Large intestine (tissue), 3 donors: Measurements from ENCODE around the gene BHLHA15. TPM values are rescaled to one million over a fixed set of nuclear protein-coding genes. Genes with fewer than 3 reads are reported as not detected.

Experiments
- DNase-seq, 2 donors: peaks; one replicate each; pipeline versions ENCODE4 v3.0.0 to v3.0.0-alpha.2; 2013
- H3K27ac ChIP-seq: one replicate; pipeline ENCODE4 v1.5.1; 2013; ENCODE audit warnings: low read length
- H3K27me3 ChIP-seq: 2 replicates; pipeline ENCODE4 v1.6.1; 2013; ENCODE audit warnings: low read length; ENCODE audit not compliant: control insufficient read depth, insufficient read depth
- H3K36me3 ChIP-seq: 2 replicates; pipeline ENCODE4 v1.6.1; 2013; ENCODE audit warnings: low read length; ENCODE audit not compliant: control insufficient read depth, insufficient read depth
- H3K4me1 ChIP-seq: one replicate; pipeline ENCODE4 v1.6.1; 2013; ENCODE audit warnings: low read length; ENCODE audit not compliant: control insufficient read depth, insufficient read depth
- H3K4me3 ChIP-seq: one replicate; pipeline ENCODE4 v1.5.1; 2013; ENCODE audit warnings: low read length
- H3K9me3 ChIP-seq: one replicate; pipeline ENCODE4 v1.6.1; 2013; ENCODE audit warnings: mild to moderate bottlenecking, low read depth, low read length, moderate library complexity; ENCODE audit not compliant: control insufficient read depth
- WGBS: methylation state at CpG from one replicate; pipeline ENCODE4 v1.1.5; 2013; ENCODE audit warnings: low lambda C conversion rate; ENCODE audit not compliant: insufficient coverage; 5-methylcytosine and 5-hydroxymethylcytosine counted together
- polyA plus RNA-seq: library from polyadenylated mRNA; unstranded; fragments of 120-200 nt; gene quantifications from one replicate; pipeline ENCODE4 v1.2.1, GENCODE V29; 2013

Gene BHLHA15
- polyA plus RNA-seq, 1 donor, result 0.60 TPM

- no peaks in the 10 kb centered on the region for H3K27me3 ChIP-seq
- H3K9me3 ChIP-seq, result no peaks in the 10 kb centered on the region
- no peak overlapping the region for H3K27ac ChIP-seq
- no peaks in the 10 kb centered on the region for H3K4me1 ChIP-seq
- H3K36me3 ChIP-seq, result peaks cover 27% of the 10 kb centered on the region
- WGBS, result no CpG with 5 or more reads among the region's 8 CpGs
- H3K4me3 ChIP-seq, result no peak overlapping the region
- DNase-seq, result no peak
These were observed 40.3 kb upstream of the BHLHA15 start for GRCh38 chr7:98170966-98171365.

GRCh38 chr7:98171449-98171848, 39.8 kb upstream of the BHLHA15 start:
- Histone ChIP-seq H3K4me1 (no peaks in the 10 kb centered on the region), H3K9me3 (no peaks in the 10 kb centered on the region), H3K4me3 (no peak overlapping the region), H3K27ac (no peak overlapping the region), H3K27me3 (no peaks in the 10 kb centered on the region), H3K36me3 (peaks cover 27% of the 10 kb centered on the region)
- no peak for DNase-seq
- WGBS, result 96% methylated on average over 3 of the region's 24 CpGs

GRCh38 chr7:98174334-98175259, 36.6 kb upstream of the BHLHA15 start:
- H3K36me3 ChIP-seq, result peaks cover 41% of the 10 kb centered on the region
- H3K27ac ChIP-seq, result no peak overlapping the region
- no peak overlapping the region for H3K4me3 ChIP-seq
- no peaks in the 10 kb centered on the region for H3K9me3 ChIP-seq
- DNase-seq, result no peak
- WGBS, result 91% methylated on average over 4 of the region's 20 CpGs
- no peaks in the 10 kb centered on the region for H3K27me3 ChIP-seq
- no peaks in the 10 kb centered on the region for H3K4me1 ChIP-seq

GRCh38 chr7:98175260-98175940, 35.8 kb upstream of the BHLHA15 start:
- Histone ChIP-seq H3K9me3 (no peaks in the 10 kb centered on the region), H3K4me3 (no peak overlapping the region), H3K27ac (no peak overlapping the region), H3K4me1 (no peaks in the 10 kb centered on the region), H3K36me3 (peaks cover 41% of the 10 kb centered on the region), H3K27me3 (no peaks in the 10 kb centered on the region)
- DNase-seq, result peak; percentile 24 to 66
- WGBS, result 70% methylated on average over 3 of the region's 8 CpGs

- Histone ChIP-seq H3K36me3 (peaks cover 28% of the 10 kb centered on the region), H3K4me1 (no peaks in the 10 kb centered on the region), H3K4me3 (no peak overlapping the region), H3K9me3 (no peaks in the 10 kb centered on the region), H3K27ac (no peak overlapping the region), H3K27me3 (no peaks in the 10 kb centered on the region)
- WGBS, result no CpG with 5 or more reads among the region's 6 CpGs
- no peak for DNase-seq
These were observed 33.7 kb upstream of the BHLHA15 start for GRCh38 chr7:98177553-98177952.

GRCh38 chr7:98178321-98178720, 32.9 kb upstream of the BHLHA15 start:
- H3K27ac ChIP-seq, result no peak overlapping the region
- WGBS, result 40% methylated on average over 1 of the region's 16 CpGs
- no peaks in the 10 kb centered on the region for H3K4me1 ChIP-seq
- H3K9me3 ChIP-seq, result no peaks in the 10 kb centered on the region
- DNase-seq, result peak; percentile 23 to 53
- no peak overlapping the region for H3K4me3 ChIP-seq
- H3K36me3 ChIP-seq, result peaks cover 28% of the 10 kb centered on the region
- H3K27me3 ChIP-seq, result no peaks in the 10 kb centered on the region

GRCh38 chr7:98178762-98179490, 32.3 kb upstream of the BHLHA15 start:
- no CpG with 5 or more reads among the region's 10 CpGs for WGBS
- Histone ChIP-seq H3K27ac (no peak overlapping the region), H3K9me3 (no peaks in the 10 kb centered on the region), H3K36me3 (peaks cover 32% of the 10 kb centered on the region), H3K27me3 (no peaks in the 10 kb centered on the region), H3K4me1 (no peaks in the 10 kb centered on the region), H3K4me3 (no peak overlapping the region)
- no peak for DNase-seq

- WGBS, result 91% methylated on average over 7 of the region's 8 CpGs
- no peak overlapping the region for H3K27ac ChIP-seq
These were observed 30.5 kb upstream of the BHLHA15 start for GRCh38 chr7:98180751-98181150.

GRCh38 chr7:98185101-98185500, 26.1 kb upstream of the BHLHA15 start:
- WGBS, result 100% methylated on average over 1 of the region's 7 CpGs
- H3K9me3 ChIP-seq, result no peaks in the 10 kb centered on the region
- no peak overlapping the region for H3K4me3 ChIP-seq
- H3K27me3 ChIP-seq, result no peaks in the 10 kb centered on the region
- H3K4me1 ChIP-seq, result no peaks in the 10 kb centered on the region
- DNase-seq, result no peak
- peaks cover 40% of the 10 kb centered on the region for H3K36me3 ChIP-seq
- H3K27ac ChIP-seq, result no peak overlapping the region

More at GRCh38 chr7:98180751-98181150, 30.5 kb upstream of the BHLHA15 start:
- Histone ChIP-seq H3K36me3 (peaks cover 23% of the 10 kb centered on the region), H3K4me1 (no peaks in the 10 kb centered on the region), H3K27me3 (no peaks in the 10 kb centered on the region), H3K4me3 (no peak overlapping the region), H3K9me3 (no peaks in the 10 kb centered on the region)
- DNase-seq, result no peak

GRCh38 chr7:98186452-98187137, 24.6 kb upstream of the BHLHA15 start:
- Histone ChIP-seq H3K27ac (no peak overlapping the region), H3K27me3 (no peaks in the 10 kb centered on the region), H3K4me3 (no peak overlapping the region), H3K9me3 (no peaks in the 10 kb centered on the region), H3K4me1 (no peaks in the 10 kb centered on the region), H3K36me3 (peaks cover 43% of the 10 kb centered on the region)
- WGBS, result 88% methylated on average over 3 of the region's 9 CpGs
- no peak for DNase-seq
